GM21390 (cell line): ENCODE measurements around the gene ZC3H8.
"Not testable (repeated sequence)": the region's sequence is repeated elsewhere in the genome, so short reads cannot be mapped to it uniquely, and the experiment has no call there.

ENCODE experiments used
- ATAC-seq: cut with Tn5 transposase; IDR thresholded peaks from one replicate; pipeline ENCODE4 v1.9.1; 2021; ENCODE audit not compliant: unreplicated experiment

Gene ZC3H8

GRCh38 chr2:112259509-112260294 is 4.9 kb upstream of the ZC3H8 start:
- ATAC-seq = no peak

- ATAC-seq = no peak
These were observed 2.7 kb upstream of the ZC3H8 start for GRCh38 chr2:112257575-112257974.

- no peak for ATAC-seq
These were observed 1.8 kb upstream of the ZC3H8 start for GRCh38 chr2:112256654-112257053.

DNA sequence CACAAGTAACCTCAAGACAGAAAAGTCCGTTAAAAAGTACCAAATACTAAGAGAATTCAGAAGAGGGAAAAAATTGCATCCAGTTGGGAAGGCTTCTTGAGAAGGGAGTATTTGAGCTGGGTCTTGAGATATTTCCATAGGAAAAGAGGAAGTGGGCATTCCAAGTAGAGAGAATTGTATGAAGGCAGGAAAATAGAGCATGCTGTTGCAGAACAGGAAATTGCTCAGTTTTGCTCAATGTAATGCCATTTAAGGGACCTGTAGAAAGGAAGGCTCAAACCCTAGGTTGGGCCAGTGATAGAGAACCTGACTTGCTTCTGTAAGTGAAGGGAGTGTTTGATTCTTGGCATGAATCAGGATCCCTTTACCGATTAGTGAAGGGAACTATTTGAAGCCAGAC is 1.0 kb upstream of the ZC3H8 start:
- no peak for ATAC-seq

- ATAC-seq = no peak
These were observed 1.5 kb downstream of the ZC3H8 start for GRCh38 chr2:112253261-112253815.

GRCh38 chr2:112251271-112251670 is 3.6 kb downstream of the ZC3H8 start:
- no peak for ATAC-seq

GRCh38 chr2:112244854-112245253 is 10.0 kb downstream of the ZC3H8 start:
- no peak for ATAC-seq

DNA sequence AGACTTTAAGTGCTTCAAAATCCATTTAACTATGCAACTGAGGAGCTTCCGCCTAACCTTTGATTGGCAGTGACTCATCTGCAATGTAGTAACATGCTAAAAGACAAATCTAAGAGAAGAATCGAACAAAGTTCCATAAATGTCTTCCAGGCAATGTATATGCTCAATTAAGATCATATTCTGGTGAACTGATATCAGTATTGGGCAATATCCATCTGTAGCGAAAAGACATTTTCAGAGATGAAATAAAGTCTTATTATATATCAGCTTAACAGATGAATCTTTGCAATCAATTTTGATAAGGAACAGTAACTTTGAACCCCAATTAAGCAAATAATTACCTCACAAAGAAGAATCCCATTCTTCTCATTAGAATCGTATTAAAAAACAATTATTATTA is 11.6 kb downstream of the ZC3H8 start:
- no peak for ATAC-seq

- ATAC-seq = no peak
These were observed 12.5 kb downstream of the ZC3H8 start for GRCh38 chr2:112242384-112242783.

DNA sequence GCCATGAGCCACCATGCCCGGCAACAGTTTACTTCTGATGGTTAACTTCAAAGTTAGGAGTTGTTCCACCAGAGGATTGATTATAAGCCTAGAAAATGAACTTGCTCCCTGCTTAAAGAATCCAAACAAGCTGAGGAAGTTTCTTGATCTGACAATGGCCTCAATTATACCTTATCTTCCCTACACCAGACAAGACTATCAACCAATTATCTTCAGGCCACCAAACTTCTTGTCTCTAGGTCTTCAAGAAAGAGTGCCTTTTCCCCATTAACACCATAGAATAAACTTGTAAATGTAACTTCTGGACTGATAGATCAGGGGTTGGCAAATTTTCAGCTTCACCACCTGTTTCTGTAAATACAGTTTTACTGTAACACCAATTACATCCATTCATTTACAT is 15.0 kb downstream of the ZC3H8 start:
- ATAC-seq = no peak

DNA sequence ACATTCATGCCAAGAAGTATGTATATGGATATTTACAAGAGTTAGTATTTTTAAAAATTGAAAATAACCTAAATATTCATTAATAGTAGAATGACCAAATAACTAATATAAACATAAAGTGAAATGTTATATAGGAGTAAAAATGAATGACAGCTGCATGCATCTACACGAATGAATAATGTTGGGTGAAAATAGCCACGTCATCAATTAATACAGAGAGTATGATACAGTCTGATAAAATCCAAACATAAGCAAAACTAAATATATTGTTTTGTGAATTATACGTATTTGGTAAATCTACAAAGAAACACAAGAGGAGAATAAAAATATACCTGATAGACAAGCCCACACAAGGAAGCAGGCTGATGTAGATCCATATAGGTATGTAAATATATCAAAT is 24.5 kb downstream of the ZC3H8 start:
- ATAC-seq = no peak

GRCh38 chr2:112229348-112229747 is 25.5 kb downstream of the ZC3H8 start:
- no peak for ATAC-seq

- ATAC-seq = no peak
These were observed 34.0 kb downstream of the ZC3H8 start for GRCh38 chr2:112220831-112221230.

DNA sequence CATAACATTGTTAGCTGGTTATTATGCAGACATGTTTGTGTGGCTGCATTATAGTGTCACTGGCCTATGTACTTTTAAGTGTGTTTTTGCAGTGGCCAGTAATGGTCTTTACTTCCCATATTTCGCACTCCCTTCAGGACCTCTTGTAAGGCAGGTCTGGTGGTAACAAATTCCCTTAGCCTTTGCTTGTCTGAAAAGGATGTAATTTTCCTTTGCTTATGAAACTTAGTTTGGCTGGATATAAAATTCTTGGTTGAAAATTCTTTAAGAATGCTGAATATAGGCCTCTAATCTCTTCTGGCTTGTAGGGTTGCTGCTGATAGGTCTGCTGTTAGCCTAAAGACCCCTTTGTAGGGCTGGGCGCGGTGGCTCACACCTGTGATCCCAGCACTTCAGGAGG is 34.7 kb downstream of the ZC3H8 start:
- no peak for ATAC-seq

- ATAC-seq = no peak
These were observed 37.0 kb downstream of the ZC3H8 start for GRCh38 chr2:112217854-112218253.

DNA sequence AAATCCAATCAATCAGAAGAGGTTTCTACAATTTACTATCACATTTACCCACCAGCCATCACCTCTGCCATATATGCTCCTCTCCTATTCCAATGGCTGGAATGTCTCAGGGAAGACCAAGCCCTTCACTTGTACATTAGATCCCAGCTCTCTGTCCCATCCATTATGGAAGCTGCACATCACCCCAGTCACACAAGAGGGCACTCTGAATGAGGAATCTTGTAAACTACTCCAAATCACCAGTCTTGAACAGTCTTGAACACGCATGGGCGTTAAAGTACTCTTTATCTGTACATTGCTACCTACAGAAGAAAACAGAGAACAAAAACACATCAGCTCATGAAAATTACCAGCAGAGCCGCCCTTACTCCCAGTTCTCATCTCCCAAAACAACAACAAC is 38.7 kb downstream of the ZC3H8 start:
- ATAC-seq = no peak

GRCh38 chr2:112207905-112208304 is 46.9 kb downstream of the ZC3H8 start:
- ATAC-seq = not testable (repeated sequence)

GRCh38 chr2:112204411-112204810 is 50.4 kb downstream of the ZC3H8 start:
- ATAC-seq = no peak

GRCh38 chr2:112201696-112202430 is 53.0 kb downstream of the ZC3H8 start:
- ATAC-seq = no peak

GRCh38 chr2:112199188-112199587 is 55.7 kb downstream of the ZC3H8 start:
- no peak for ATAC-seq

- no peak for ATAC-seq
These were observed 56.1 kb downstream of the ZC3H8 start for GRCh38 chr2:112198780-112199179.

DNA sequence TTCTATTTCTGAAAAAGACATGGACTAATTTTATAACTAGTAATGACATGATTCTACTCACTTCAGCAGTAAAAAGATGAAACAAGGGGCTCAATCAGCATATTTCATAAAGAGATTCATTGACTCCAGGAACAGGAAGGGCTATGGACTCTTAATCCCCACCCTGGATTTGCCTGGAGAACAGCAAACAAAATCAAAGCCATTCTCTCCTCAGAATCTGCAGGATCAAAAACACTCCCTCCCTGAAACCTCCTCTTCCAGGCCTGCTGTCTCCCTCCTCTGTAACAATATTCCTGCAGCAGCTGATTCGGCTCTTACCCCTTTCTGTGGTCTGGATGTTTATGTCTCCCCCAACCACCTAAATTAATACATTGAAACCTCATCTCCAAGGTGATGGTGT is 57.0 kb downstream of the ZC3H8 start:
- ATAC-seq = no peak
